Measurements from ENCODE around the gene AQP12B. TPM values are rescaled to one million over a fixed set of nuclear protein-coding genes. Genes with fewer than 3 reads are reported as not detected.

The AQP12B gene
- total RNA-seq, 2 experiments from 2014 or later: not detected

DNA sequence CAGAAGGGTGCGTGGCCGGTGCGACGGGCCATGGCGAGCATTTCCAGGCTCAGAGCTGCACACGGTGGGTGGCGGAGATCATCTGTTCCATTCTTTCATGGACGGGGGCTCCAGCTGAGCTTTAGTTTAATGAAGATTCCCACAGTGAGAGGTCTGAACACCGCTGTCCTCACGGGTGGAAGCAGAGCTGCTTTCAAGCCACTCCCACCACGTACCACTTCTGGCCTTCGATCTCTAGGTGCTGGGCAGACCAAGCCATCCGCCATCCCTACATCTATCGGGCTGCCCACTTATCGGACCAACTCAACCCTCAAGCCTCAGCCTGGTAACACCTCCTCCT, 38.9 kb downstream of the AQP12B start:
- DNase-seq: no peak
- peak overlapping the region; percentile 41 for H3K27ac Mint-ChIP-seq
- intact Hi-C loops (cut with micrococcal nuclease): no loop called here
- peaks cover 3% of the 10 kb centered on the region for H3K27me3 Mint-ChIP-seq (ENCODE audit: low read depth)
- H3K36me3 Mint-ChIP-seq (ENCODE audit: low read depth): no peaks in the 10 kb centered on the region
- no peak overlapping the region for H3K4me3 Mint-ChIP-seq
- peaks cover 3% of the 10 kb centered on the region for H3K4me1 Mint-ChIP-seq (ENCODE audit: low read depth)
- no peaks in the 10 kb centered on the region for H3K9me3 Mint-ChIP-seq
- CTCF ChIA-PET: interaction anchor here (0.6 kb wide), 1 partner anchor 151 kb away, joined by 3 read pairs; no protein-coding TSS in a partner anchor

DNA sequence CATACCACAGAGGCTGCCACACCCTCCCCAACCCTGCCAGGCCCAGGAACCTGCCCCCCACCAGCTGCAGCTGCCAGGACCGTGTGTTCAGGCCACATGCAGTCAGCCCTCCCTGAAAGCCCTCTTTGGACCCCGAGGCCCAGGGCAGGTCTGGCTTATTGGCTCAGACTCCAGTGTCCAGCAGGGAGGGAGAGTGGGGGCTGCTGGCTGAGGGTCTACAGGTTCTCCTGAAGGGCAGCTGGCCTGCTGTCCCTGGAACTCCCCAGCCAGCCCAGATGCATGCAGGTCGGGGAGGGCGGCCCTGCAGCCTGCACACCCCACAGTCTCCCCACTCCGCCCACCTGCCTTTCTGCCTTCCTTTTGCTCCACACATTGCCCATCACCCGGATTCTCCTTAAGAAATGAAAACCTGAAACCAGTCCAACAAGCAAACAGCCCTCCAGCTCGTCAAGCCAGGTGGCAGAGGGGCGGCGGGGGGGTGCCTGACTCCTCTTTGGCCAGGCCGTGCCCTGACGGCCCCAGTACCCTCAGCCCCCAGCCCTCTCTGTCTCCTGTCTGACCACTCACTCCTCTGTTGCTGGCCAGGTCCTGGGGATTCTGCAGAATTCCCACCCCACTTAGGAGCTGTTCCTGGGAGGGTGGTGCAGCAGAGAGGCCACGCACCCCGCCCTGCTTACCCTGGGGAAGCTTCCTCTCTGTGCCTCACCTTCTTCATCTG, 39.4 kb downstream of the AQP12B start:
- Mint-ChIP-seq H3K27ac (no peak overlapping the region), H3K36me3 (ENCODE audit: low read depth) (no peaks in the 10 kb centered on the region), H3K4me1 (ENCODE audit: low read depth) (peaks cover 3% of the 10 kb centered on the region), H3K4me3 (no peak overlapping the region), H3K9me3 (no peaks in the 10 kb centered on the region), H3K27me3 (ENCODE audit: low read depth) (no peaks in the 10 kb centered on the region)
- CTCF ChIA-PET: interaction anchor here (0.6 kb wide), 1 partner anchor 151 kb away, joined by 3 read pairs; no protein-coding TSS in a partner anchor
- no peak for DNase-seq
- intact Hi-C loops (cut with micrococcal nuclease): no loop called here

DNA sequence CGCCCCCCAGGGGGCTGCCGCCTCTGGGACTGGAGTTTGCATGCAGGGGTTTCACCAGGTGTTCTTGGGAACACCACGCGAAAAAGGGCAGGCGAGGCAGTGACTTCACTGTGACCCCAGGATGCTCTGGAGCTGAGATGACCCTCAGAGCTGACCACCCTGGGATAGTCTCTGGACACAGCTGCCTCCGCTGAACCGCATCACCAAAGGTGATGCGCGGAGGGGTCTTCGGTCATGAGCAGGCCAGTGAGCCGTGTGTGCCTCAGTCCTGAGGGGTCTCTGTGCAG, 39.9 kb downstream of the AQP12B start:
- Mint-ChIP-seq H3K9me3 (no peaks in the 10 kb centered on the region), H3K36me3 (ENCODE audit: low read depth) (no peaks in the 10 kb centered on the region), H3K27ac (no peak overlapping the region), H3K27me3 (ENCODE audit: low read depth) (no peaks in the 10 kb centered on the region), H3K4me3 (no peak overlapping the region), H3K4me1 (ENCODE audit: low read depth) (peaks cover 3% of the 10 kb centered on the region)
- no peak for DNase-seq
- intact Hi-C loops (cut with micrococcal nuclease): no loop called here
- CTCF ChIA-PET: no interaction called here

DNA sequence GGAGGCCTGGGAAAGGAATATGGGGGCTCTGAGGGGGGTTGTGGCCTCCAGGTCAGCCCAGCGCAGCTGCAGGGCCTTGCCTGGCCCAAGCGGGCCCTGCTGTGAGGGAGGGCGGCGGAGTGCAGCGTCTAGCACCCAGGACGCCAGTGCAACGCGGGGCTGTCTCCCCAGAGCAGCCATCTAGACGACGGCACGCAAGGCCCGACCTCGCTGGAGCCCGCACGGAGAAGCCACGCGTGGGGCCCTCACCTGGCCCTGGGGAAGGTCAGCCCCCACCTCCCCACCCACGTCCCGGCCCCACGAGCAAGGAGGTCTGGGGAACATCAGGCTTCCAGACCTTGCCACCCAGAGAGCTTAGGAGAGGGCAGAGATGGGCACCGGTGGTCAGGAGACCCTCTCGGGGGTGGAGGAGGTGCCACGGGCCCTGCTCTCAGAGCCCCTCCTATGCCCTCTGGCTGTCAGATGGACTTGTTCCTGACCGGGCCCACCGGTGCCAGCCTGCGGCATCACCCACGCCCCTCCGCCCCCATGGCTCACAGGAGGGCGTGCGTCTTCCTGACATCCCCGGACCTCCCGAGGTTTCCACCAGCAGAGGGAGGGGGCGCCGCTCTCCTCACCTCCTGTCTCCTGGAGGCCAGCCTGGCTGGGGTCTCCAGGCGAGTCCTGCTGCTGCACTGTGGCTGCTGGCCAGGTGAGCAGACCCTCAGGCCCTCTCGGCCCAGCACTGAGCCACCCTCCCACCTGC, 40.5 kb downstream of the AQP12B start:
- Mint-ChIP-seq H3K4me3 (no peak overlapping the region), H3K9me3 (no peaks in the 10 kb centered on the region), H3K36me3 (ENCODE audit: low read depth) (no peaks in the 10 kb centered on the region), H3K27ac (no peak overlapping the region), H3K4me1 (ENCODE audit: low read depth) (peaks cover 3% of the 10 kb centered on the region), H3K27me3 (ENCODE audit: low read depth) (no peaks in the 10 kb centered on the region)
- CTCF ChIA-PET: no interaction called here
- intact Hi-C loops (cut with micrococcal nuclease): no loop called here
- DNase-seq: no peak

DNA sequence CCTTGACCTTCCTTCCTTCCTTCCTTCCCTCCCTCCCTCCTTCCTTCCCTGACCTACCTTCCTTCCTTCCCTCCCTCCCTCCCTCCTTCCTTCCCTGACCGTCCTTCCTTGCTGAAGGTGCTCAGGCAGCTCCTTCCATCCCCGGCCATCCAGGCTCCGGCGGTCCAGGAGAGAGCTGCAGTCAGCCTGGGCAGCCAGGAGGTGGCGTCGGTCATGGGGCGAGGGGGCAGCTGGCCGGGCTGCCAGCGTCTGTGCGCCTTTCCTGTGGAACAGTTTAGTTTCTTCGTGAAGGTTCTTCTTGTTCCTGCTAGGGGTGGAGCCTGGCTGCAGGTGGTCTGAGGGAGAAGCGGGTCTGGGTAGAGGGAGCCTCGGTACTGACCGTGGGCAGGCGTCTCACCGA, 41.7 kb downstream of the AQP12B start:
- peaks cover 1% of the 10 kb centered on the region for H3K4me1 Mint-ChIP-seq (ENCODE audit: low read depth)
- no peak overlapping the region for H3K27ac Mint-ChIP-seq
- intact Hi-C loops (cut with micrococcal nuclease): no loop called here
- no peaks in the 10 kb centered on the region for H3K9me3 Mint-ChIP-seq
- CTCF ChIA-PET: no interaction called here
- no peak overlapping the region for H3K4me3 Mint-ChIP-seq
- H3K36me3 Mint-ChIP-seq (ENCODE audit: low read depth): no peaks in the 10 kb centered on the region
- no peaks in the 10 kb centered on the region for H3K27me3 Mint-ChIP-seq (ENCODE audit: low read depth)
- no peak for DNase-seq

DNA sequence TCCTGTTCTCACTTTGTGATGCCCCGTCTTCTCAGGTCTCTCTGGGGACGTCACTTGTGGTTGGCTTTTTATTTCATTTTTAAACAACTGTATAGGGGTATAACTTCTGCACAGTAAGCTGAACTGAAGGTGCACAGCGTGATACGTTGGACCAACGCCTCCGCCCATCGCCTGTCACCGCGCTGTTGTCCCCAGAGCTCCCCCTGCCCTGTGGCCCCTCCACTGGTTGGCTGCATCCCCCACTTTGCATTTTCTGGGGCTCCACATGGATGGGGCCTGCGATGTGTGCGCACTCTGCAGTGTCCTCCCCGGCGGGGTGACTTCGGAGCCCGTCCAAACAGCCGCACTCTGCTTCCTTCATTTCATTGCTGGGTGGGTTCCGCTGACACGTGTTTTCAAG, 43.1 kb downstream of the AQP12B start:
- H3K36me3 Mint-ChIP-seq (ENCODE audit: low read depth): no peaks in the 10 kb centered on the region
- H3K27me3 Mint-ChIP-seq (ENCODE audit: low read depth): no peaks in the 10 kb centered on the region
- H3K27ac Mint-ChIP-seq: no peak overlapping the region
- intact Hi-C loops (cut with micrococcal nuclease): no loop called here
- no peak for DNase-seq
- CTCF ChIA-PET: no interaction called here
- no peak overlapping the region for H3K4me3 Mint-ChIP-seq
- peaks cover 2% of the 10 kb centered on the region for H3K9me3 Mint-ChIP-seq
- H3K4me1 Mint-ChIP-seq (ENCODE audit: low read depth): no peaks in the 10 kb centered on the region

DNA sequence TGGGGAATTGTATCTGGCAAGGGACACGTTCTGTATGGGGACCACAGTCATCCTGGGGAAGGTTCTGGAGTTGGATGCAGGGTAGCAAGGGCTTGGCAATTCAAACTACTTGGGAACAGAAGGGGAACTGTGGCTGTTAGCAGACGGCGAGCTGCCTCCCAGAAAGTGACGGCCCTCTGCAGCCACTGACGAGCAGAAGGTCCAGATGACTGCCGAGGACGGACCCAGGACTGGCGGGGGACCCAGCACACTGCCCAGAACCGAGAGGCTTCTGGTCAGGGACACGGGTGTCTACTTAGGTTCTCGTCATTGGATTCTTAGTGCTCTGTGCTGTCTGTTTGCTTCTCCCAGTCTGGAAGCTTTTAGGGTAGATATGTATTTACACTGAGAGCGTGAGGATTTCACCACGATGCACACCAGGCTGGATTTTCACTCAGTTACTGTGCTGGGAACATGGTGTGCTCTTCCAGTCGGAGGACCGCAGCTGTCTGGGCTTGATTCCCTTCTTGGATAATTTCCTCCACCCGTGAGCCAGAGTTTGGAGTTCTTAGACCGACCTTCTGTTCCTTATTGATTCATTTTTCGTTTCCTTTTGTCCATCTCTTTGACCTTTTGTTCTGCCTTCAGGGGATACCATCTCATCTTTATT, 44.0 kb downstream of the AQP12B start:
- Mint-ChIP-seq H3K27me3 (ENCODE audit: low read depth) (no peaks in the 10 kb centered on the region), H3K4me3 (no peak overlapping the region), H3K4me1 (ENCODE audit: low read depth) (no peaks in the 10 kb centered on the region), H3K27ac (no peak overlapping the region), H3K36me3 (ENCODE audit: low read depth) (no peaks in the 10 kb centered on the region), H3K9me3 (peaks cover 10% of the 10 kb centered on the region)
- intact Hi-C loops (cut with micrococcal nuclease): no loop called here
- no peak for DNase-seq
- CTCF ChIA-PET: no interaction called here

DNA sequence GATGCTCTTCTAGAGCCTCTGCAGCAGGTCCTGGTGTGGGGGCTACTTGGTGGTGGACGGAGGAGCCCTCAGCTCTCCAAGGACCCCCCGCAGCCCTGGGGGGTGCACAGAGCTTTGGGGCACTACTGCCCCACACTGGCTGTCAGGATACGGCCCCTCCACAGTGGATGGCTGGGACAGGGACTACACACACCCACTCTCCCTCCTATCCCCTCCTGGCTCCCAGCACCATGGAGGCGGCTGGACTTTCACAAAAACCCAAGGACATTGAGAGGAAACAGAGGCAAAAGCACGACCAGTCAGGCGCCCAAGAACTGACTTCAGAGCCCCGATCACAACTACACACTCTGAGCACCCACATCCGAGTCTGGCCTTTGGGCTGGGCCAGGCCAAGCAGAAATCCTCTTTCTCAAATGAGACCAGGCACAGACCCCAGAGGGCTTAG, 44.8 kb downstream of the AQP12B start:
- Mint-ChIP-seq H3K4me1 (ENCODE audit: low read depth) (no peaks in the 10 kb centered on the region), H3K27me3 (ENCODE audit: low read depth) (no peaks in the 10 kb centered on the region)

DNA sequence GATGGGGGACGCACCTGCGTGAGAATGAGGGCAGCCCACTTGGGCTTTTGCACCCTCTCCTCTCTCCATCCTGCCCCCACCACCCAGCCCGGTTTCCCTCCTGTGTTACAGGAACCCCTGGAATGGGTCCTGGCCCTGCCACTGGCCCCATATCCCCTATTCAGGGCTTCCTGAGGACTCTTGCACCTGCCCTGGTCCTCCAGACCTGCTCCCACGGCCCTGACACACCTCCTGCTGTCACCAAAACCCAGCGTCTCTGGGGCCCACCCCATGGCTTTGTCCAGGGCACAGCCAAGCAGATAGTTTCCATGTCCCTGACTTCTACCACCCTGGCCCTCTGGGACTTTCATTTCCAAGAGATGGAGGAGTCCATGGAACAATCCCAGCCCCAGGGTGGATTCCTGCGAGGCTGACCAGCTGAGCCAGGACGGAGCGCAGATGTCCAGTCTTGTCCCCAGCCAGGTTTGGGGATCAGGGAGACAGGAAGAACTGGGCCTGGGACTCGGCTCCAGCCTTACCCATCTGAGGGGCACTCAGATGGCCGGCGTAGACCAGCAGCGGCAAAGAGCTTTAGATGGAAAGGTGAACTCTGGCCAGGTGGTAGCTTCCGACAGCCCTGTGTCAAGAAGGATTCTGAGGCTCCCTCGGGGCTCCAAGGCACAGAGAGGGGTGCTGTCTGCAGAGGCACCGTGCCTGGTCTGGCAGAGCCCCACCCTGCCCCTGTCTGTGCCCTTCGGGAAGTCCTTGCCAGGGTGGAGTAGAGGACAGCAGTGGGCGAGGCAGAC, 45.4 kb downstream of the AQP12B start:
- CTCF ChIA-PET: no interaction called here
- Mint-ChIP-seq H3K9me3 (peaks cover 19% of the 10 kb centered on the region), H3K36me3 (ENCODE audit: low read depth) (peaks cover 6% of the 10 kb centered on the region), H3K4me3 (no peak overlapping the region), H3K27me3 (ENCODE audit: low read depth) (no peaks in the 10 kb centered on the region), H3K27ac (no peak overlapping the region), H3K4me1 (ENCODE audit: low read depth) (no peaks in the 10 kb centered on the region)
- DNase-seq: no peak
- intact Hi-C loops (cut with micrococcal nuclease): no loop called here

More for the DNA sequence above, 44.8 kb downstream of the AQP12B start:
- H3K9me3 Mint-ChIP-seq: peaks cover 18% of the 10 kb centered on the region
- H3K36me3 Mint-ChIP-seq (ENCODE audit: low read depth): peaks cover 6% of the 10 kb centered on the region
- intact Hi-C loops (cut with micrococcal nuclease): no loop called here
- no peak for DNase-seq
- H3K4me3 Mint-ChIP-seq: no peak overlapping the region
- H3K27ac Mint-ChIP-seq: no peak overlapping the region
- CTCF ChIA-PET: no interaction called here

DNA sequence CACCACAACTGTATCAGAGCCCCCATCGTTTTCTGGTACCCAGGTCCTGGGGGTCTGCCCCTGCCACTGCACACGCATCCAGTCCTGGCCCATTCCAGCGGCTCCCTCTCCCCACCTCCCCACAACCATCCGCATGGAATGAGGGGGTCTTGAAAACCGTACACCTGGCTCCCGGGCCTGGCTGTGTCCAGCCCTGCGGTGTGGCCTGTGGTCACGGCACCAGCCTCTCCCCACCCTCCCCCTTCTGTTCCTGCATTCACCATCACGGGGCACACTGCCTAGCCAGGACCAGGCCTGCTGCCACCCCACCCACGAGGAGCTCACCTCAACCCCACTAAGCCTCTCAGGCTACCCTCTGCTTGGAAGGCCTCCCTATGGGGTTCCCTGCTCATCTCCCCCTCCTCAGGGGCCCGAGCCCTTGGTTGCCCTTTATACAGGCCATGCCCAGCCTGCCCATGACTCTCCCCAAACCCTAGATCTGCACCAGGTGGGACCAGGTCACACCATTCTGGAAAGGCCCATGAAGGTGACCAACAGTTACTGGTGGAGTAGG, 46.0 kb downstream of the AQP12B start:
- no peak overlapping the region for H3K27ac Mint-ChIP-seq
- no peaks in the 10 kb centered on the region for H3K27me3 Mint-ChIP-seq (ENCODE audit: low read depth)
- intact Hi-C loops (cut with micrococcal nuclease): no loop called here
- no peaks in the 10 kb centered on the region for H3K4me1 Mint-ChIP-seq (ENCODE audit: low read depth)
- no peak for DNase-seq
- peaks cover 19% of the 10 kb centered on the region for H3K9me3 Mint-ChIP-seq
- peaks cover 6% of the 10 kb centered on the region for H3K36me3 Mint-ChIP-seq (ENCODE audit: low read depth)
- CTCF ChIA-PET: no interaction called here
- no peak overlapping the region for H3K4me3 Mint-ChIP-seq

DNA sequence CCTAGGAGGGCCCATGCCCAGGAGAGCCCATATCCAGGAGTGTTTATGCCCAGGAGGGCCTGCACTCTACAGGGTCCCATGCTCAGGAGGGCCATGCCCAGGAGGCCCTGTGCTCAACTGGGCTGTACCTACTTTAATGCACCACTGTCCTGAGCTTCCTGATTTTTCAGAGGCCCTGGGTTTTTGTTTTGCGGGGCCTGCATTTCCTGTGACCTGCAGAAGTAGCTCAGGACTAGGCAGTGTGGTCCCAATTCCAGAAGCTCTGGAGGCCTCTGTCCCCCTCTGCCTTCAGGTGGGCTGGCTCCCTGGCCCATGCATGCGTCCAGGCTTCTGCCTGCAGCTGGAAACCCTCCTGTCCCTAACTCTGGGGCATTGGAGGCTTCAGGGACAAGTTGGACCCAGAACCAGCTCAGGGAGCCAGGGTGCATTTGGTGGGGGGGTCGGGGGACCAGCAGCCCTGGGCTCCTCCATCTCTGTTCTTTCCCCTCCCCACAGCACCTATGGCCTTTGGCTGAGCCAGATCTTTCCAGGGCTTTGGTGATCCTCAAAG, 46.6 kb downstream of the AQP12B start:
- H3K27me3 Mint-ChIP-seq (ENCODE audit: low read depth): no peaks in the 10 kb centered on the region
- peaks cover 6% of the 10 kb centered on the region for H3K36me3 Mint-ChIP-seq (ENCODE audit: low read depth)
- no peak overlapping the region for H3K27ac Mint-ChIP-seq
- CTCF ChIA-PET: interaction anchor here (0.6 kb wide), 1 partner anchor 363 kb away, joined by 4 read pairs; no protein-coding TSS in a partner anchor
- no peaks in the 10 kb centered on the region for H3K4me1 Mint-ChIP-seq (ENCODE audit: low read depth)
- intact Hi-C loops (cut with micrococcal nuclease): no loop called here
- no peak overlapping the region for H3K4me3 Mint-ChIP-seq
- DNase-seq: no peak
- peaks cover 19% of the 10 kb centered on the region for H3K9me3 Mint-ChIP-seq

Data from activated naive CD4-positive, alpha-beta T cell treated with anti-CD3 and anti-CD28 coated beads for 36 hours (primary cell).